ENCODE measurements around the gene EIF4E1B.

GRCh38 chr5:176679365-176680225 is 49.1 kb downstream of the EIF4E1B start:
- TF ChIP-seq CTCF (IDR thresholded peaks at IDR 0.05) (no peak), POLR2AphosphoS5 (IDR thresholded peaks at IDR 0.05) (no peak), POLR2A (IDR thresholded peaks at IDR 0.05) (no peak)
